ENCODE data around the gene TANGO6.

DNA sequence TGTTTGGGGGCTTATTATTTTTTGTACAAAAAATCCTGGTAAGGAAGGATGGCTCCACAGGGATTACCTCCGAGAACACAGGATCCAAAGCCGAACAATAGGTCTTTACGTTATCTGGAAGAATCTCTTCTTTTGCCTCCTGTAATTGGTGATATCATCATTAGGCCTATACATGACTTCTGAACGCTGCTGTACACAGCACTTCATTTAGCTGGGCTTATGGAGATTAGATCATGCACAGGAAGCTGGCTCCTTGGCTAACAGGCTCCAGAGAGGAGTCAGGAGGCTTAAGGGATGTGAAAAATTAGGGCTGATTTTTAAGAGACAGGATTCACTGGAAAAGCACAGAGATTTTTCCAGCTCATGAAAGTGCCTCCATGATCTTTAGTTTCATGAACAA, 54.7 kb downstream of the TANGO6 start:
- no peak for TF ChIP-seq POLR2AphosphoS5 (IDR thresholded peaks at IDR 0.05; ENCODE audit: low read length)
- TF ChIP-seq, protein P1, sequence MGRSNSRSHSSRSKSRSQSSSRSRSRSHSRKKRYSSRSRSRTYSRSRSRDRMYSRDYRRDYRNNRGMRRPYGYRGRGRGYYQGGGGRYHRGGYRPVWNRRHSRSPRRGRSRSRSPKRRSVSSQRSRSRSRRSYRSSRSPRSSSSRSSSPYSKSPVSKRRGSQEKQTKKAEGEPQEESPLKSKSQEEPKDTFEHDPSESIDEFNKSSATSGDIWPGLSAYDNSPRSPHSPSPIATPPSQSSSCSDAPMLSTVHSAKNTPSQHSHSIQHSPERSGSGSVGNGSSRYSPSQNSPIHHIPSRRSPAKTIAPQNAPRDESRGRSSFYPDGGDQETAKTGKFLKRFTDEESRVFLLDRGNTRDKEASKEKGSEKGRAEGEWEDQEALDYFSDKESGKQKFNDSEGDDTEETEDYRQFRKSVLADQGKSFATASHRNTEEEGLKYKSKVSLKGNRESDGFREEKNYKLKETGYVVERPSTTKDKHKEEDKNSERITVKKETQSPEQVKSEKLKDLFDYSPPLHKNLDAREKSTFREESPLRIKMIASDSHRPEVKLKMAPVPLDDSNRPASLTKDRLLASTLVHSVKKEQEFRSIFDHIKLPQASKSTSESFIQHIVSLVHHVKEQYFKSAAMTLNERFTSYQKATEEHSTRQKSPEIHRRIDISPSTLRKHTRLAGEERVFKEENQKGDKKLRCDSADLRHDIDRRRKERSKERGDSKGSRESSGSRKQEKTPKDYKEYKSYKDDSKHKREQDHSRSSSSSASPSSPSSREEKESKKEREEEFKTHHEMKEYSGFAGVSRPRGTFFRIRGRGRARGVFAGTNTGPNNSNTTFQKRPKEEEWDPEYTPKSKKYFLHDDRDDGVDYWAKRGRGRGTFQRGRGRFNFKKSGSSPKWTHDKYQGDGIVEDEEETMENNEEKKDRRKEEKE (IDR thresholded peaks at IDR 0.05): no peak
